ENCODE measurements around the gene PKP3.
A peak's percentile ranks its signal among the peaks of the same experiment; 100 is the strongest.
"Not testable (repeated sequence)": the region's sequence is repeated elsewhere in the genome, so short reads cannot be mapped to it uniquely, and the experiment has no call there.

Gene PKP3

DNA sequence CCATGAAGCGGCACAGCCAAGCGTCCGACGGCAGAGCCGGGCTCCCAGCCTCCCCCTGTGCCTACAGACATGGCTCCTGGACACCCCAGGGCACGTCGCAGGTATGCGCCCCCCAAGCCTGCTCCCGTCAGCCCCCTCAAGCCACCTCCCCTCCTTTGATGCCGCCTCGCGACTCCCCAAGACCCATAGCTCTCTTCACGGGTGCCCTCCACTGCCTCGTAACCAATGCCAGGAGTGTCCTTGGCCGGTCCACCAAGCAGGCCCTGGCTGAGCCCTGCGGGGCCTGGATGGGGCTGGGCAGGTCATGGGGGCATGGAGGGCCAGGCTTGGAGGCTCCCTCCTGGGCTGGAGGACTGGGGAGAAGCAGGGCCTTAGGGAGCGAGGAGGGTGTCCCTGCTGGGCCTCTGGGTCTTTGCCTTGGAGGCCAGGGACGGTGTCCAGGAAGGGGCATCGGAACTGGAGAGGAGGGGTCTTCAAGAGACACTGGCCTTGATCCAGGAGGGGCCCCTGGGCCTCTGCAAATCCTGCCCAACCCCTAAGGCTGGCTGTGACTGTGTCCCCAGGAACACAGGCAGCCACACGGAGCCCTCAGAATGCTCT lies 38.6 kb downstream of the PKP3 start:
- no peak for DNase-seq

DNA sequence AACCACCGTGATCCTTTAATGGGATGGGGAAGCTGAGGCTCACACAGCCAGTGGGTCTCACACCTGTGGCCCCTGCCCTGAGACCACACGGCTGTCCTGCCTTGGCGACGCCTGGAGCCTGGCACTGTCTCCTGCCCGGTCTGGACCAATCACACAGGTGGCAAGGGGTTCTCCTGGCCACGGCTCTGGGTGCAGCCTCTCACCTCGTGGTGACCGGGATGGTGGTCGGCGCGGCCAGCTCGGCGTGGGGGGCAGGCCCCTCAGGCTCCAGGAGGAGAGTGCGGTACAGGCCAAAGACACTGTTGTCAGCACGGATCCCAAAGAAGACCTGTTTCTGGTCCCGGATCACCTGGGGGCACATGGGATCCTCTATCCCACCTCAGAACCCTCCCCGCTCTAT lies 39.1 kb downstream of the PKP3 start:
- DNase-seq, result no peak

DNA sequence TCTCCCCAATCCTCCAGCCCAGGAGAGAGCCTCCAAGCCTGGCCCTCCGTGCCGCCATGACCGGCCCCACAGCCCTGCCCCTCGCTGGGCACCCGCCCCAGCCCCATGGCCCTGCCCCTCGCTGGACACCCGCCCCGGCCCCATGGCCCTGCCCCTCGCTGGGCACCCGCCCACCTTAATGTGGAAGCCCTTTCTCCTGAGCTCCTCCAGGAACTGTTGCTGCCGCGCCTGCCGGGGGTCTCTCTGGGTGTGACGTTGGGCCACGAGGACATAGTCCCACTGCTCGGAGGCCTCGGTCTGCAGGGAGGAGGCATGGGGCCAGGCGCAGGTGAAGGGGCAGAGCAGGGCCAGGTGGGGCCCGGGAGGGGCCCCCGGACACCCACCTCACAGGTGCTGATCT lies 39.6 kb downstream of the PKP3 start:
- DNase-seq, result no peak

DNA sequence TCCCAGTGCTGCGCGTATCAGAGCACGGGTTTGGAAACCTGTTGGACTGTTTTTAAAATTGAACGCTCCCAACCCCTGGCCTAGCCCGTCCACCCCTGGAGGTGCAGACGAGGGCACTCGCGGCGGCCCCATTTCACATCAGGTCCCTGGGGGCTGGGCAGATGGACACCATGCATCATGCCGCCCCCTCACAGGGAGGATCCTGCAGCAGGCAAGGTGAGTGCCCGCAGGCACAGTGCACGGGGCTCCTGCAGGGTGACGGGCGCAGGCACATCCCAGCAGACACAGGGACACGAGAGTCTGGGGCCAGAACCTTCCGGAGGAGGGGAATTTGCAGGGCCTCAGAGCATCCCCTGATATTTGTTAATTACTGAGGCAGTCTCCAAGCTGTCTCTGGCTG lies 40.5 kb downstream of the PKP3 start:
- no peak for DNase-seq

GRCh38 chr11:434999-435740 lies 41.2 kb downstream of the PKP3 start:
- not testable (repeated sequence) for DNase-seq

DNA sequence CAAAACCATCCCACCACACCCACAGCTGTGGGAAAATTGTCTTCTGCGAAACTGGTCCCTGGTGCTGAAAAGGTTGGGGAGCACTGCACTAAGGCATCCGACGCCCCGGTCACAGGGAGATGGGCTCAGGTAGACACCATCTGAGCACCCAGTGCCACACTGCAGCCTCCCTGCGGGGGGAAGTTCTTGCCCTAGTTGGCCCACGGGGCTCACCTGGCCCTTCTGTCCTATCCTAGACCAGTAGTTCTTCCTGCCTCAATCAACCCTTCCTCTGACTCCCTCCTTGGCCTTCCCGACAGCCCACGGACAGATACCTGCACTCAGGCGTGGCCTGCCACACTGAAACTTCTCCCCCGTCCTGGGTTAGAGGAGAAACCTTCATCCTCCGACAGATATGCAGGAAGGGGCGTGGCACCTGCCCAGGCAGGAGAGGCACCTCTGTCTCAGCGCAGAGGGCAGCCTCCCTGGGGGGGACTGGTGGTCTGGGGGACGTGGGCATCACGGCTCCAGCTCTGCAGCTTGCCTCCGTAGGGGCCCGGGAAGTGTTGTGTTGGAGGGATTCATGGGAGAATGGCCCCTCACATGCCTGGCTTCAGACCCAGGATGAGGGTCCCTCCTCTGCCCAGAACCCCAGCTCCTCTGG lies 43.3 kb downstream of the PKP3 start:
- no peak for DNase-seq

- no peak for DNase-seq
Measured at GRCh38 chr11:438101-438844, 44.3 kb downstream of the PKP3 start.

DNA sequence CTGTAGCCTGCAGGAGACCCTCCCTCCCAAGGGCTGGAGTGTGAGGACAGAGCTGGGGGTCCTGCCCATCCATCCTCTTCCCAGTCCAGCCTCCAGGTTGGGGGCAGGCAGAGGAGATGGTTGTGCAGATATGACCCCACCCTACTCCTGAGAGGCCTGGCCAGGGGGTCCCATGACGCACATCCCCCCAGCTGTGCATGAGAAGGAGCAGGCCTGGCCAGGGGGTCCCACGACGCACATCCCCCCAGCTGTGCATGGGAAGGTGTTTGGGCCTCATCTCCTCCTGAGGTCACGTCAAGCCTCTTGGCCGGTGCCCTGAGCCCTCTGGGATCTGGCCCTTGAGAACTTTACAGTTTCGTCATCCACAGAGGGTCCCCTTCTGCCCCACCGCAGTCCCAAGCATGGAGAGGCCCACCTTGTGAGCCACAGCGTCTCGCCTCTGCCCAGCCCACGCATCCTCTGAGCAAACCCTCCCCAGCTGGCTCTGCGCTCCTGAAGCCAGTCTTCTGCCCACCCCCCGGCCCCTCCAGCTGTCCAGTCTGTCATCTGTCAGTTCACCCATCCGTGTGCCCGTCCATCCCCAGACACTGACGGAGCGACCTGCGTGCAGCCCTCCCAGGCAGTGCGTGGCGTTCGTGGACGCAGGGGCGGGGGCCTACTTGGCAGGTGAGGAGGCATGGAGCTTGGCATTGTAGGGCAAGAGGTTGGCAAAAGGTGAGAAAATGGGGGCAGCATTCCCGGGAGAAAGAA lies 45.5 kb downstream of the PKP3 start:
- no peak for DNase-seq

GRCh38 chr11:440065-441042 lies 46.3 kb downstream of the PKP3 start:
- DNase-seq, result peak; percentile 54

- peak; percentile 79 for DNase-seq
Measured at GRCh38 chr11:441043-441417, 47.0 kb downstream of the PKP3 start.

DNA sequence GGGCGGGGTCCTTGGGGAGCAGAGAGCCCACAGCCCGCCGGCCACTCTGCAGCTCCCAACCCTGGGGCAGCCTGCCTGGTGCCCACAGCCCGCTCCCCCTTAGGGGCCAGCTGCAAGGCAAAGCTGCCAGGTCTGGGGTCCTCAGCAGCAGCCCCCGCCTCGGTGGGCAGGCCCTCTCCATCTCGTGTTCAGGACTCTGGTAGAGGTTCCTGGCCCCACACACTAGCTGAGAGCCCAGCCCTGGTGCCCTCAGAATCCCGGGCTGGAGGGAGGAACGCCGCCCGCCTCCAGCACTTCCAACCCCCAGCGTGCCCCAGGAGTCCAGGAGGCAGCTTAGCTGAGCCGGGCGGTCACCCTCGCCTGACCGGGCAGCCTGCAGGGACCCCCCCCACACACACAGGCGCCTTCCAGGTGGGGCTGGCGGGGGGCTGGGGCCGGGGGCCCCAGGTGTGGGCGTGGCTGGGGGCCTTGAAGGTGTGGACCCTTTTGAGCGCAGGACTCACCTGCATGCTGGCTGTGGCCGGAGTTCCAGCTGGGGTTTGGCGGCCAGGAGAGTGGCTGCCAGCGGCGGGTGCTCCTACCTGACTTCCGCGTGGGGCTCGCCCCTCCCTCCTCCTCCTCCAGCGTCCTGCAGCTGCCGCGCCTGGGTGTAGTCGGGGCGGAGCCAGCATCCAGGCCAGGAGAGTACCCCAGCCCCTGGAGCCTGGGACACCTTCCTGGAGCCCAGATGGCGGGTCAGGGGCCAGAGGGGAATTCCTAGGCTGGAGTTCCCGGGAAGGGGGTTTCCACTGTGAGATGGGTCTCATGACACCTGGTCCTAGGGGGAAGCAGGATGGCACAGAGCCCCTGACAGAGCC lies 47.6 kb downstream of the PKP3 start, which contains the start of gene ANO9:
Gene ANO9 (minus strand): TSS at position 594 of the 857 bp plus-strand sequence. CDS start 85 bp downstream, at position 509.
- DNase-seq, result peak; percentile 82

DNA sequence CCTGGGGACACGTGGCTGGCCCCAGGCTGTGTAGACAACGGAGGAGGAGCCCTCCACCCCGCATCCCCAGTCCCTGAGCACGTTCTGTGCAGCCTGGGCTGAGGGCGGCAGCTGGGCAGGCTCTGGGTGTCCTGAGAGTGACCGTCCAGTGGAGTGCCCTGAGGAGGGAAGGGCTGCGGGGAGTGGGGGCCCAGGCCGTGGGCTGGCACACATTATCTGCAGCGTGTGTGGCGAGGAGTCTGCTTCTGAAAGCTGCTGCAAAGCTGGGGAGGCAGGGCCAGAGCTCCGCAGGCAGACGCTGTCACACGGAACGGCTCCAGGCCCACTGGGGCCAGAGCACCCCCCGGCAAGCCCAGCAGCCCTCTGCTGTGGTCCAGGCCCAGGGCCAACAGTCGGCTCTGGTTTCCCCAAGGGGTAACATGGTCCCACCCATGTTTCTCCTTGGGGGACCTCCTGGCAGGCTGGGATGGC lies 48.6 kb downstream of the PKP3 start:
- DNase-seq, result no peak

- no peak for DNase-seq
Measured at GRCh38 chr11:443542-444199, 49.7 kb downstream of the PKP3 start.

- DNase-seq, result no peak
Measured at GRCh38 chr11:444396-445144, 50.6 kb downstream of the PKP3 start.

DNA sequence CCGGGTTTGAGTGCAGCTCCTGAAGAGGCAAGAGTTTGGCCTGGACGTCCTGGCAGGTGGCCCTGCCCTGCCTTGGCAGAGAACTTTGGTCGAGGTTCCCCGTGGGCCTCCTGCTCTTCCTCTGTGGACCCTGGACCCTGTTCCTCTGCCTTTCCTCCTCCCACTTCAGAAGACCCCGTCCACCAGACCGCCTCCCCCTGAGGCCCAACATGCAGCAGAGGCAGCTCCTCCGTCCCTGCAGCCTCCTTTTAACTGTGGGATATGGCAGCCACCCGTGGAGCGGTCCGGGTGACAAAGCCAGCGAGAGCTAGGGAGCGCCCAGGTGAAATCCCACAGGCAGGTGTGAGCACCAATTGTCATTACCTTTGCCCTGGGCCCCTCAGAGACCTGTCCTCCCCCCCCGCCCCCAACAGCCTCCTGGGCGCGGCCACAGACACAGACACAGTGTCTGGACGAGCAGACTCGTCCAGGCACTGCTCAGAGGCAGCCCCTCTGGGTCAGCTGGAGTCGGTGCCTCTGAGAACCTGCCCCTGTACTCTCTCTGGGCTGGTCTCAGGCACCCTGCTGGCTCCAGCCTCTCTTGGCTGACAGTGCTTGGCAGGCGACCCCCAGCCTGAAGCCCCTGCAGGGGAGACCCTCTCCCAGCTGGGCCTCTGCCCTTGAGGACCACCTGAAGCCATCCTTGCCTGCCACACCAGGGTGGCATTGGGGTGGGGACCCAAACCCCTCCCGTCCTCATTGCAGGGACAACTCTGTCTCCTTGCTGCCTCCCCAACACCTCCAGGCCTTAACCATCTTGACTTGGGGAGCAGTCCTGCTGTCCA lies 52.0 kb downstream of the PKP3 start:
- DNase-seq, result peak; percentile 15

- DNase-seq, result peak; percentile 69
Measured at GRCh38 chr11:446891-447290, 52.9 kb downstream of the PKP3 start.

DNA sequence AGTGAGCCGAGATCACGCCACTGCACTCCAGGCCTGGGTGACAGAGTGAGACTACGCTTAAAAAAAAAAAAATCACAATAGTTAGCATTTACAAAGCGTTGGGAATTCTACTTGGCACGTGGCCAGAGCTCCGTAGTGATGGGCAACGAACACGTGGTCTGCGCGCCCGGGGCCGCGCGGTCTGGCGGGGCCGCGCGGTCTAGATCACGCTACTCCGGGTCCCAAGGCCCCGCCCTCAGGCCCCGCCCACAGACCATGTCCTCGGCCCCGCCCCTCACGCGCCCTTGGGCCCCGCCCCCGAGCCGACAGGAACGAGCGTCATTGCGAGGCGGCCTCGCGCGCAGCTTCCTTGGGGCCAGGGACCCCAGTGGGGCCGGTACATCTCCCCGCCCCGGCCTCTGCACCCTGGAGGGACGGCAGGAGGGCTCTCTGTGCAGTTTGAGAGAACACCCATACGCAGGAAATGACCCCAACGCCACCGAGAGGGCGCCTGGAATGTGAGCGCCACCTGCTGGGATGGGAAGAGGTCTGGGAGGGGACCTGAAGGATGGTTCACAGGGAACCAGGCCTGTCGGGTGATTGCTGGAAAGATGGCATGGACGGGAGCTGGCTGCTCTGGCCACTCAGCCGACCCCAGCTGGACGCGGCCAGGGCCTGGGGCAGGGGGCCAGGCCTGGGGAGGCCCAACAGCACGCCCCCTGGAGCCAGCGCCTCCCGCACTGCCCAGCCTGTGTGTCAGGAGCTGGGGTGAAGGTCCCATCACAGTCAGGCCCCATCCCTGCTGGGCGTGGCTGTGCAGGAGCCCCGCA lies 54.1 kb downstream of the PKP3 start:
- peak; percentile 92 for DNase-seq

Measured in RPMI8226 (cell line).